ENCODE data around the gene BANP.
A peak's percentile ranks its signal among the peaks of the same experiment; 100 is the strongest.
"Not testable (repeated sequence)": the region's sequence is repeated elsewhere in the genome, so short reads cannot be mapped to it uniquely, and the experiment has no call there.

BANP gene

DNA sequence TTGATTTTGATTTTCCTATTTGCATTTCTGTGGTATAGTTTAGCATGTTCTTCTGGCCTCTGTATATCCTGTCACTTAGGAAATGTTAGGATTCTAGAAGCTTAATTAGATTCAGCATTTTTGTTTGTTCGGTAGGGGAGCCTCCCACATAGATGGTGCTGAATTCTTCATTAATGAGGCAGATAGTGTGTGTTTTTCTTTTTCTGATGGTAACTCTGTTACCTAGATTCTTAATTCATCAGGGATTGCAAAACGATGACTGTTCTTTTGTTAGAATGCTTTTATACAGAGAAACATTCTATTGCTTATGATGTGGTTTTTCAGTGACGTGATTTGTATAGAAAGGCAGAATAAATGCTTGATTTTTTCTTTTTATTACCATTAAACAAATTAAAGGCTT is 19.0 kb downstream of the BANP start:
- DNase-seq = no peak

DNA sequence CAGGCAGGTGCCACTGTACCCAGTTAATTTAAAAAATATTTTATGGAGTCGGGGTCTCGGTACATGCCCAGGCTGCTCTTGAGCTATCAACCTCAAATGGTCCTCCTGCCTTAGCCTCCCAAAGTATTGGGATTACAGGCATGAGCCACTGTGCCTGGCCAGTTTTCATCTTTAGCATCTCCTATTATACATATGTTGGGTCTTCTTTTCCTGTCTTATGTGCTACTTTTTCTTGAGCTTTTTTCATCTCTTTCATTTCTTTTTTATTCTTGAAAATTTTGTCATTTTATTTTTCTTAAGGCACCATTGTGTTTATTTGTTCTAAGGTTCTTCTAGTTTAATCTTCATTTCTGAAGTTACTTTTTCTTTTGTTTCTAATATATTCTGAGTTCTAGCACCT is 20.7 kb downstream of the BANP start:
- DNase-seq = no peak

DNA sequence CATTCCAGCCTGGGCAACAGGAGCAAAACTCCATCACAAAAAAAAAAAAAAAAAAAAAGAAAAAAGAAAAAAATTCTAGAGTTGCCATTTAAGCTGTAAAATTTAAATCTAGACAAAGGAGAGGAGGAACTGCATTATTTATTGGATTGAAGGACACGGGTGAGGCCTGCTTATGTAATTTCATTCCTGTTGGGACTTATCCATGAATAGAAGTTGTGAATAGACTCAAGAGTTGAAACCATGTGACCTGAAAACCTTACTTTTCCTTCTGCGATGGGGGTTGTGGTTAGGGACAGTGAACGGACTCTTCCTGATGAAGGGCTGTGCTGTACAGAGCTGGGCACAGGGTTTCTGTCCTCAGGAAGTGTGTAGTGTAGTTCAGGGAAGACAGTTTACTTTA is 22.5 kb downstream of the BANP start:
- DNase-seq = no peak

DNA sequence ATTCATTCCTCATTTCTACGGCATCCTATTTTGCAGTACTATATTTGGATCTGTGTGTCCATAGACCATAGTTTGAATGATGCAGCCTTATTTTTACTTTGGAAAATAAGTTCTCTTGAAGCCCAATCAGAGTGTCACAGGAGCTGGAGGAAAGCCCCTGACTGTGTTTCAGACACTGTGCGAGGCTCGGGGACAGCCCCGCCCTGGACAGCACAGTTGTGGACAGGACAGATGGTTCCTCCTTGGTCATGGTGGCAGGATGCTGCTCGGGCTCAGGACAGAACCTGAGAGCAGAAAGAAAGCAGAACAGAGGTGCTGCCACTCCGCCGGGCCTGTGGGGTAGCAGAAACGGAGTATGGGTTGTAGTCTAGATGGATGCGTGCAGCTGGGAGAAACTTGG is 22.9 kb downstream of the BANP start:
- no peak for DNase-seq

DNA sequence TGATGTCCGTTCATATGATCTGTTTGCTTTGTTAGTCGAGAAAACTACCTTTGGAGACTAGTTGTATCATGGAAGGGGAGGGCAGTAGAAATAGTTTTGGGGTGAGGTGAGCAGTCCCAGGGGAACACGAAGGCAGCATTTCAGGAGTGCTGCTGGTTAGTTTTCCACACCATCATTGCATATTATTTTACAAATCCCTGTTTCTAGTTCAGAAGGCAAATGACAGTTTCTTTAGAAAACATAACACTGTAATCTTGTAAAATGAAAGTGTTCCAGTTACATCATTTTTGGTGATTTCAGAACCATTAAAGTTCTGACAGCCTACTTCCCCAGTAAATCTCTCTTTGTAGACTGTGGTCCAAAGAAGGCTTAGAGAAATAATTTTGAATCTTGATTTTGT is 25.4 kb downstream of the BANP start:
- no peak for DNase-seq

DNA sequence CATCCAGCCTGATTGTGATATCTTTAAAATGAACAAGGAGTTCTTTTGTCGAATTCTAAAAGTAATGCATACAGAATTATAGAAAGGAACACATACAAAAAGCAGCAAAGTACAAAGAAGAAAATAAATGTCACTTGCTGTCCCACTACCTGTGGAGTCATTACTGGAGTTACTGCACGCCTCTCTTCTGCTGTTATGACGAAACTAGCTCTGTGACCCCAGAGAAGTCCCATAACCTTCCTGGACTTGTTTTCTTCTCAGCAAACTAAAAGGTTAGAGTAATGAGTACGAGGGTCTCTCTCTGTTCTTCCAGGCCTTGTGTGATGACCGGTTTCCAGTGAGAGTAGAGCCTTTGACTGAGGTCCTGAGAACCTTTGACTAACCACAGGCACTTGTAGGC is 26.9 kb downstream of the BANP start:
- no peak for DNase-seq

DNA sequence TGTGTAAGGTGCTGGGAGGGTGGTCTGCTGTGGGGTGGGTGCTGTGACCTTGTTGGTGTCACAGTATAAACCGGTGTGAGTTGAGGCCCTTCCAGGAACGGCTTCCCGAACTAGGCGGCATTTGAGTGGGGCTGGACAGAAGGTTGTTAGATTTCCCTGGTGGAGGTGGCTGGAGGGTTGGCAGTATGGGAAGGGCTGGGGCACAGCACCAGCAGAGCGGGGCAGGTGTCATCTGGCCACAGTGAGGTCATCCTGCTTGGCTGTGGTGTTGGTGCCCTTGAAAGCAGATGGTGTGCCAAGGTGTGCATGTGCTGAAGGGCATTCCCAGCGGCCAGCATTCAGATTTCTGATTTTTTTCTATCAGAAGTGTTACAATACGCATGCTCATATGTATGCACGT is 28.1 kb downstream of the BANP start:
- no peak for DNase-seq

DNA sequence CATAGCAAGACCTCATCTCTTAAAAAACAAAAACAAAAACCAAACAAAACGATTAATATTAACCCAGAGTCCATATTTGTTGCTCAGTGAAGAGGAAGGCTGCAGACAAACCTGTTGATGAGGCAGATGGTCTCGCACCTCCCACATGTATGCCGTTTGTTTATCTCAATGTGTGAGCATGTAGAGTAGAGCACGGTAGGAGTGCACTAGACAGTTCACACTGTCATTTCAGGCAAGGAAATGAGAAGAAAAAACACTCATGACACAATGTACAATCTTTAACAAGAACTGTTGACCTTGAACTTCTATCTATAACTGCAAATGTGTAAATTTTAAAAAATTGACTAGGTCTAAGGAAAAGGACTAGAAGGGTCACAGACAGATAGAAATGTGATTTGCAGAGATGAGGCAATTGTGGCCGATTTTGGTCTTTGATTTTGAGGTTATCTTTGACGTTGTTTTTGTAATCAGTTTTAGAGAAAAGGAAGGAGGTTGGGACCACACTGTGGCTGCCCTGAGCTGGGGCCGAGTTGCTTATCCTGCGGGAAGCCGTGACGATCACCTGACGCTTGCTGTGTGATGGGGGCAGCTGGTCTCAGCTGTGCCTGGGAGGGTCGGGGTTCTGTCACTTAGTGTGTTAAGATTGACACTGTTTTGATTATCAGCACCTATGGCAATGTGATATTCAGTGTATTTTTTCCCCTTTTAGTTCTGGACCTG is 28.8 kb downstream of the BANP start:
- DNase-seq = not testable (repeated sequence)

DNA sequence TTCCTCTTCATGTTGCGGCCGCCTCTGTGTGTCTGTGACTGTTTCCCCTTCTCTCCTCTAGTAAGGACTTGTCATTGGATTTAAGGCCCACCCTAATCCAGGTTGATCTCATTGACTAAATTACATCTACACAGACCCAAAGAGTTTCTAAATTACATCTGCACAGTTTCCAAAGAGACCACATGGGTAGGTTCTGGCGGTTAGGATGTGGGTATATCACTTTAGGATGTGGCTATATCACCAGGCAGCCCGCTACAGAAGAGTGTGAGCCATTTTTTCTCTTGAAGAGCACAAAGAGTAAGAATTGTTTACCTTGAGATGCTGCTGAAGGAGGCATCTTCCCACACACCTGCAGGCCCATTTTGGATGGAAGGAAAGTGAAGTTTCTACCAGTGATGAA is 30.1 kb downstream of the BANP start:
- DNase-seq = not testable (repeated sequence)

DNA sequence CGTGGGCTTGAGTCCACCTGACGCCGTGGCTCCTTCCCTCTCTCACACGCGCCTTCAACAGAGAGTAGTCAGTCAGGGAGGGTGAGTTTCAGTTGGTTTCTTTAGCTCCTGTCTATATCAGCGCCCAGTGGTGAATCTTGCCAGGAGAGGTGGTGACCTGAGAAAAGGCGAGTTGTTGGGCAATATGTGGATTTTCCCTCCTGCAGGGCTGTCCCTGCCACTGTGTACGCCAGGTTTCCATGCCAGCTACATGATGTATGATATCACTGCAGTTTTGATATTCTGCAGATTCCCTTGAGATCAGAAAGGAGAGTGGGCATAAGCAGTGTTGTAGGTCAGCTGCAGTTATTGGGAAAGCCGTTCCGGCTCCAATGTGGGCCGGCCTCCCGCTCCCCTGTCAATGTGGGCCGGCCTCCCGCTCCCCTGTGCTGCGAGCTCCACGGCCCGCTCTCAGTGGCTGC is 31.4 kb downstream of the BANP start:
- no peak for DNase-seq

DNA sequence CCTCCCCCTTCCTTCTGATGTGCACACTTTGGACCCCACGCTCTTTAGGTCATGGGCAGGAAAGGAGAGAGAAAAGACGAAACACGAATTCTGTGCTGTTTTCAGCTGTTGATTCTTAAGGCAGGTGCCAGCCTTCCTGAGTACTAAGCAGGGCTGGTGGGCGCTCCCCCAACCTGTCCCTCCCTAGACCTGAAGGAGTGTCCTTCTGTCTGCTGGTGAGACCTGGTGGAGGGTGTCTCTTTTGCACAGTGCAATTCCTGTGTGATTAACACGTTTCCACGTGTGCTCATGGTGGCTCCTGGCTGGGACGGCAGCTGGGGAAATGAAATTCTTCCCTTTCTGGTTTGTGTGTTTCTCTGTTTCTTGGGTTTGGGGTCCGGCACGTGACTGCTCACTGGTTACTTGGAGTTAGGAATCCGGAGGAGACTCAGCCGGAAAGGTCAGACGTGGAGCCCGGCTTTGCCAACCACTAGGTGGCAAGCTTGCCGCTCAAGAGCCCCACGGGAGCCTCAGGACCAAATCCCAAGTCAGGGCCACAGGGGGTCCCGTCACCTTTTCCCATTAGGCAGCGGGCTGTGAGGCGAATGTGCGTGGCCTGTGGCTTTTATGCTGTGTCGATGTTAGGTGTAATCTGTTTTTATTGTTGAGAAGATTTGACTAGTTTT is 32.0 kb downstream of the BANP start:
- DNase-seq = not testable (repeated sequence)

DNA sequence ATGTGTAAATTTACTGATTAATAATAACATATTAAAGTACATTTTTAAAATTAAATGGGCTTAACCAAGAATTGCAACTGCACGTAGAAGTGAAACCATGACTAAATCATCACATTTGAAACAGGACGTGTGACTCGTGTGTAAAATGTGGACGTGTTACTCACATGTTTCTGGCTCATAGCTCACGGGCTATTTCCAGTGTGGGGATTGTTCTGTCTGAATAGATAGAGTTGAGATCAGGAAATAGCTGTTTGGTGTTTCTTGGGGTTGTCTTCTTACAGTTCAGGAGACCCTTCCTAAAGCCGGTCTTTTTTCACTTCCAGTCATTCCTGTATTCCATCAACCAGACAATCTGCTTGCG is 32.5 kb downstream of the BANP start:
- not testable (repeated sequence) for DNase-seq

DNA sequence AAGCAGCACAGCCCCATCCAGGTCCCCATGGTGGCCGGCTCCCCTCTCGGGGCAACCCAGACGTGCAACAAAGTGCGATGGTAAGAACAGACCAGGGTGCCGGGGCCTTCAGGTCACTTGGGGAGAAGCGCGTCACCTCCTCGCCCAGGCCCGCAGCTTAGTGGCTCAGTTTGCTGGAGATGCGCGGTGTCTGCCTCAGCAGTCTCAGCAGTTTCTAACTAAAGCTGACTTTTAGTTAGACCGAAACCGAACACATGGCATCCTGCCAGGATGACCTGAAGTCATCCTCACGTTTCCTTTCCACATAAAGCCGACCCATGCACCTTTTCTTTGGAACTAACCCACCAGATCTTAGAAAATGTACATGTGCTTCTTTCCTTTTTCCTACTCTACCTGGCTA is 32.9 kb downstream of the BANP start:
- DNase-seq = not testable (repeated sequence)

DNA sequence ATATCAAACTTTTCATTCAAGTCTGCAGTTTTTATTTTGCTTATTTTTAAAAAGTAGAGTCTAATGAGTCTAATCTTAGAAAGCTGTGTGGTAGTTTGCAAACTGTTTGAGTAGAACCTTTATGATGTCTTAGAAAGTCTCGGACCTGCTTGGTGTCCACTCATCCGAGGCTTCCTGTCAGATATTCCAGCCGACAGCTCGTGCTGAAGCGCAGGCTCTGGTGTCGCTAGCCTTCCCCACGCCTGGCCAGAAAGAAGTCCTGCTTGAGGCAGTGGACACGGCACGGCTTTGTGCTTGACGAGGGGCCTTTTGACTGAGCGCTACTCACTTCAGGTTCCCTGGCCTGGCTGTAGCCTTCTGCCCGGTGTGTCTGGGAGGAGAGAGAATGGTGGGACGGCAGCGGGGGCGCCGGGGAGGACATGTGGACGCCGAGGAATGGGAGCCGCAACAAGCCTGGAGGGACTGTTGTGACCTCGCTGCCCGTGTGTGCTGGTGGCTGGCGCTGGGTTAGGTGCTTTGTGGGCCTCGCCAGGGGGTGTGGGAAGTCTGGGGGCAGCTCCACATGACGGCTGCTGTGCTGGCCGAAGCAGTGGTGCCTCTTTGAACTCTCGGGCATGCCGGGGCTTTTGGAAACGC is 33.5 kb downstream of the BANP start:
- no peak for DNase-seq

DNA sequence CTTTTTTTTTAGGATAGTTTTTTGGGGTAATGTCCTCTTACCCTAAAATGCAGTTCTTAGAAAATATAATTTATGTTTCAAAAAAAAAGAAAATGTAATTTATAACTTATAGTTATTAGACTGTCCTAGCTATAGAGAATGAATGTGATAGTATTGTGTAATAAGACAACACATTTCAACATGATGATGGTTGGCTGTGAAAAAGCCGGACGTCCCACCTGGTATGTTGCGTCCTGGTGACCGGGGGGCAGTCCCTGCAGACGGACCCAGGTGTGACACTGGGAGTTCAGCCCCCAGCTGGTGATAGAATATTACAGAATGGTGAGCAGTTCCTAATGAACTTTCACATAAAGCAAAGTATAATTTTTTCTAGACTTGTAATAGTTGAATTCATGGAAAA is 34.3 kb downstream of the BANP start:
- not testable (repeated sequence) for DNase-seq

DNA sequence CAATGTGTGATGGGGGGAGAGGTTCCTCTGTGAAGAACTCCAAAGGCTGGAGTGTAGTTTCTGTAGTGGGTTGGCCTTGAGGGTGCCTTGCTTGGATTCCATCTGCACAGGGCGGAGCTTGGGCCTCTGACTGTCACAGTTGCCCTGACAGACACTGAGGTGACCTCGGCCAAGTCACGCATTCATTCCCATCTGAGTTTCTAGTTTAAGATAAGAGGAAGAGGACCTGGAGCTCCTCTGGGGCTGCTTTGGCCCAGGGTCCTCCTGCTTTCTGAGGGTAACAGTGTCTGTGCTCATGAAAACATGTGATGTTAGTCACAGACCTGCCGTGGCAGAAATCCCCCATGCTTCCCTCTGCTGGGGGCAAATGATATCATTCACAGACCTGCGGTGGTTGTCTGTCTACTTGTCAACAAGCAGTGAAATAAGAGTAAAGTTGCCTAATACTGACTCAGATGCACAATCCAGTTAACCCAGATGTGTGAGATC is 35.2 kb downstream of the BANP start:
- not testable (repeated sequence) for DNase-seq

DNA sequence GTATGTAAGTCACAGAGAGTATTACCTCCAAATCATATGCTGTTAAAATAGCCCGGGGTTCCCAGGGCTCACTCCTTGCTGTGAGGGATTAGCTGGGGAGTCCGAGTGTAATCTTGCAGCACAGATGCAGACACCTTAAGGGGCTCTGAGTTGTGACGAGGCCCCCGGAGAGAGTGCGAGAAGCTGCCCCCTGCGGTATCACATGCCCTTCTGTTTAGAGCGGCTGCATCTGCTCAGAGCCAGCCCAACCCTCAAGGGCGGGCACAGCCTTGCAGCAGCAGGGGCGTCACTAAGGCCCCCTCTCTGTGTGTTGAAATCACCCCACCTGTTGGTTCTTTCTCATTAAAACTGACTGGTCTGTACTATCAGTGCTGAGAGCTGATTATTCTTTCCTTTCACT is 37.4 kb downstream of the BANP start:
- not testable (repeated sequence) for DNase-seq

DNA sequence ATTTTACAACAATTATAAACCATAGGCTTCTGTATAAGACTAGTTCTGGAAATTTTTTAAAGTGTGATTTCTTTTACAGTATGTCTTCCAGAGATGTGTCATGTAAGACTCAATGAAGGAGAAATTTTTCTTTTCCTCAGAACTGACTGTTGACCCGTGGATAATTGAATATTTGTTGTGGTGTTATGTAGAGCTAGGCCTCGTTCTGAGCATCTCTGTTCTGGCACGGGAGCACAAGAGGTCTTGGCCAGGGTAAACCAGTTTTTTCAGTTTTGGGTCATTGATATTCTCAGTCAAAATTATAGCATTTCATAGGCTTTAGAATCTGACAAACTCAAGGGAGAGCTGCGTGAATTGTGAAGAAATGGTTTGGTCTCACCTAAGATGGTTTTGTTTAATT is 39.0 kb downstream of the BANP start:
- peak; percentile 83 for DNase-seq

DNA sequence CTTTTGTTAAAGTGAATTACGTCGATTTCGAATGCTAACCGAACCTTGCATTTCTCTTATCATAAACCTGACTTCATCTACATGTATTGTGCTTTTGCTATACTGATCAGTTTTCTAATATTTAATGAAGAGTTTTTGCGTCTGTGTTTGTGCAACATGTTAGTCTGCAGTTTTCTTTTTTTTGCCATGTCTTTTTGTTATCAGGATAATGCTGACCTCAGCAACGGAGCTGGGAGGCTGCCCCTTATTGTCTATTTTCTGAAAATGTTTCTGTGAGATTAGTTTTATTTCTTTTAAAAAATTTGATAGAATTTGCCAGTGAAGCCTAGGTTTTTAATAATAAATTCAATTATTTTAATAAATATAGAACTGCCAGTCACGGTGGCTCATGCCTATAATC is 40.9 kb downstream of the BANP start:
- not testable (repeated sequence) for DNase-seq

DNA sequence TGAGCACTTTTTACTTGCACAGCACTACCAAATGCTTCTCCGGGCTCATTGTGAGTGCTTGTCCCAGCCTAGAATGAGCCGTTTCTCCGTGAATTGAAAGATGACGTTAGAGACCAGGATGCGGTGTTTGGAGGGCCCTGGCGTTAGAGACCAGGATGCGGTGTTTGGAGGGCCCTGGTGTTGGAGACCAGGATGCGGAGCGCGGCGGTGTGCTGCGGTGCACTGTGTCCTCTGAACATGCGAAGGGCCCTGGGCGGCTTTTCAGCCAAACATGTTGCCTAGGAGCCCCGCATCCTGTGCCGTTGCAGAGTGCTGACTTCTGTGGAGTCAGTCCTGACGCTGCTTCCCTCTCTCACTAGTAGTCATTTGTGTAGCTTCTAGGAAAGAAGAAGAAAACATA is 42.7 kb downstream of the BANP start:
- DNase-seq = no peak

DNA sequence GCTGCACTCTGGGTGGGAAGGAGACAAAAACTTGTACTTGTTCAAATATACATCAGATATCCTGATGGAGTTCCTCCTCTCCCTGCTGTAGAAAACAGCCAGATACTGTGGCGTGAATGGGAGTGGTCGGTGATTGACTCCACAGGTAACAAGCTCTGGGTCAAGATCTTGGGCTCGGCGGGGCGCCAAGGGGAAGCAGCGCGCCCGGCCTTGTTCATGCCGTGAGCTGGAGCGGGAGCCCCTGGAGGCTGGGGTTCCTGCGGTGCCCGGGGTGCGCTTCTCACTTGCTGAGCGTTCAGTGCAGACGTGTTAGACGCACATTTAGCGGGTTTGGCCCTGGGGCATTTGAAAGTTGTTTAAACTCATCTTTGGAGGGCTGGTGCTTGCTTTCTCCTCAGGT is 44.4 kb downstream of the BANP start:
- DNase-seq = no peak

DNA sequence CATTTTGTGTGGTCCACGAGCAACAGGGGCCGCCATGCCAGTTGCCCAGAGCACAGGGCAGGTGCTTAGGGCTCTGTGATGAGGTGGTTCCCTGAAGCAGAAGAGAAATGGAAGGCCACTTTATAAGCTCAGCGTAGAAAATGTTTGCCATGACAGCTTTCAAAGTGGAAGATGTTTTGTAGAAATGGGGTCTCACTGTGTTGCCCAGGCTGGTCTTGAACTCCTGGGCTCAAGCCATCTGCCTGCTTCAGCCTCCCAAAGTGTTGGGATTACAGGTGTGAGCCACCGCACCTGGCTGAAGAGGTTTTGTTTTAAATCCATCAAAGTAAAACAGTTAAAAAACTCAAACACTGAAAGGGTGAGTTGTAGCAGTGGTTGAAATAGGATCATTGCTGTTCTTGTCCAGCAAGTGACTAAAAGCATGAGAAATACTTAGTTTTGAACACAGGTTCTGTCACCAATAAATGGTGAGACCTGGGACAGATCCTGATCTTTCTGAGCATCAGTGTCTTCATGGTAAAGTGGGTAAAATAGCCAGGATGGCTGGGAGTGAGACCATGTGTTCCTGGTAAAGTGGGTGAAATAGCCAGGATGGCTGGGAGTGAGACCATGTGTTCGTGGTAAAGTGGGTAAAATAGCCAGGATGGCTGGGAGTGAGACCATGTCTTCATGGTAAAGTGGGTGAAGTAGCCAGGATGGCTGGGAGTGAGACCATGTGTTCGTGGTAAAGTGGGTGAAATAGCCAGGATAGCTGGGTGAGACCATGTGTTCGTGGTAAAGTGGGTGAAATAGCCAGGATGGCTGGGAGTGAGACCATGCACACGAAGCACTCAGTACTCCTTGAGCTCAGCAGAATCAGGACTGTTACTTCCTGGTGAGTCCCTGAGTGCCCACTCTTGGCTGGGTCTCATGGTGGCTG is 46.0 kb downstream of the BANP start:
- no peak for DNase-seq
